Psoas muscle (tissue), 8 donors: ENCODE data around the gene SMAD7. TPM values are rescaled to one million over a fixed set of nuclear protein-coding genes. Genes with fewer than 3 reads are reported as not detected.

Experiments used
- ATAC-seq, 4 donors: fragments of 200-7000 bp; cut with Tn5 transposase; one replicate each; pipeline ENCODE4 v1.9.1; 2020; ENCODE audit warnings: moderate library complexity in 3 of 4, mild to moderate bottlenecking in 2 of 4
- DNase-seq, 2 donors: peaks; one replicate each; pipeline ENCODE4 v3.0.0-alpha.2; 2020
- H3K27ac ChIP-seq: fragments of 200-600 bp; one replicate; pipeline ENCODE4 v1.8.0; 2022
- H3K27me3 ChIP-seq, 3 donors: fragments of 200-600 bp in 1 of 3; one replicate each; pipeline versions ENCODE4 v1.6.1 to v1.8.0; 2013 to 2022; ENCODE audit warnings: low read length in 2 of 3, mild to moderate bottlenecking in 2 of 3, moderate library complexity in 1 of 3; ENCODE audit not compliant: insufficient read depth in 3 of 3
- H3K36me3 ChIP-seq, 2 donors: fragments of 200-600 bp in 1 of 2; one replicate each; pipeline versions ENCODE4 v1.6.1 to v1.8.0; 2013 to 2022; ENCODE audit warnings: low read depth in 1 of 2, mild to moderate bottlenecking in 1 of 2, moderate library complexity in 1 of 2; ENCODE audit not compliant: insufficient read depth in 1 of 2
- H3K4me1 ChIP-seq: fragments of 200-600 bp; one replicate; pipeline ENCODE4 v1.8.0; 2022
- H3K4me3 ChIP-seq: fragments of 200-600 bp; one replicate; pipeline ENCODE4 v1.8.0; 2022; ENCODE audit warnings: mild to moderate bottlenecking
- H3K9me3 ChIP-seq: fragments of 200-600 bp; one replicate; pipeline ENCODE4 v1.8.0; 2022
- CTCF ChIP-seq: fragments of 200-600 bp; IDR thresholded peaks from one replicate; pipeline ENCODE4 v1.8.0; 2022; ENCODE audit warnings: antibody characterized with exemption
- WGBS, 3 donors: extraction: QIAGEN DNeasy Blood & Tissue Kit; methylation state at CpG; one replicate each; pipeline versions ENCODE4 v1.1.6 to v1.1.7; 2013; 5-methylcytosine and 5-hydroxymethylcytosine counted together
- intact Hi-C, 2 donors: fragments of 100-400 bp; cut with DNase I; formaldehyde crosslinking; loops; one replicate each; pipeline versions ENCODE4 v1.11.0 to v1.14.2; 2022
- polyA plus RNA-seq, 3 donors: library from polyadenylated mRNA; stranded (reverse); fragments of 200-250 nt; gene quantifications; one replicate each; pipeline ENCODE4 v1.2.3, GENCODE V29; 2013
- total RNA-seq, 4 donors: library from RNA; stranded (reverse); fragmentation: NEBNext Ultra II Directional in 2 of 4; extraction: Animal tissue kit (Norgen Biotek cat#: 25700) in 2 of 4; gene quantifications; one replicate each; pipeline versions ENCODE4 v1.2.1 to v1.2.4, GENCODE V29; 2021 to 2023
- donor health status: healthy with polysubstance abuse.
- donor health status: DM: no; HTN: no; CAD: no; lungs with moderate emphysema.
- donor health status: Bipolar disorder and iron deficiency.
- donor health status: healthy.
- donor health status: DM: yes; HTN: yes; CAD: no.
- donor health status: DM: no; HTN: no; CAD: no.
- donor health status: DM: no; HTN: no; CAD: no.
- donor health status: DM: yes; HTN: yes; CAD: no.

SMAD7 gene
- total and polyA plus RNA-seq, 7 donors, result 5.4 to 14.7 (median 8.4) TPM

GRCh38 chr18:48961547-48961946 lies 10.8 kb upstream of the SMAD7 start:
- Histone ChIP-seq H3K9me3 (no peaks in the 10 kb centered on the region), H3K27me3 (no peaks in the 10 kb centered on the region), H3K4me1 (peaks cover 7% of the 10 kb centered on the region), H3K27ac (no peak overlapping the region), H3K36me3 (no peaks in the 10 kb centered on the region), H3K4me3 (no peak overlapping the region)
- intact Hi-C loops, result no loop called here
- WGBS, 3 donors, result 91 to 97% (median 94%) methylated on average over 12 of the region's 12 CpGs
- no peak for TF ChIP-seq CTCF
- no peak for ATAC-seq
- DNase-seq, result no peak

GRCh38 chr18:48959921-48960920 lies 9.5 kb upstream of the SMAD7 start:
- peaks cover 21% of the 10 kb centered on the region for H3K4me1 ChIP-seq
- H3K4me3 ChIP-seq, result no peak overlapping the region
- H3K36me3 ChIP-seq, result no peaks in the 10 kb centered on the region
- no peaks in the 10 kb centered on the region for H3K27me3 ChIP-seq
- intact Hi-C loops, result loop anchor here in 1 of 2 donors (10.0 kb wide), 1 partner anchor 285 kb away; no protein-coding TSS in a partner anchor
- no peak for ATAC-seq
- 85 to 87% (median 86%) methylated on average over 17 of the region's 17 CpGs for WGBS, 3 donors
- H3K27ac ChIP-seq, result no peak overlapping the region
- no peak for DNase-seq
- no peak for TF ChIP-seq CTCF
- H3K9me3 ChIP-seq, result no peaks in the 10 kb centered on the region

- Histone ChIP-seq H3K27ac (no peak overlapping the region), H3K27me3 (no peaks in the 10 kb centered on the region), H3K4me1 (peaks cover 27% of the 10 kb centered on the region), H3K36me3 (no peaks in the 10 kb centered on the region), H3K4me3 (no peak overlapping the region), H3K9me3 (no peaks in the 10 kb centered on the region)
- ATAC-seq, result no peak
- DNase-seq, result no peak
- 73 to 90% (median 86%) methylated on average over 7 of the region's 7 CpGs for WGBS, 3 donors
- intact Hi-C loops, result loop anchor here in 1 of 2 donors (10.0 kb wide), 1 partner anchor 285 kb away; no protein-coding TSS in a partner anchor
- no peak for TF ChIP-seq CTCF
Measured at GRCh38 chr18:48959551-48959920, 8.8 kb upstream of the SMAD7 start.

- no peaks in the 10 kb centered on the region for H3K27me3 ChIP-seq
- no peaks in the 10 kb centered on the region for H3K9me3 ChIP-seq
- H3K4me1 ChIP-seq, result peaks cover 27% of the 10 kb centered on the region
- DNase-seq (no peak), ATAC-seq (no peak)
- no peaks in the 10 kb centered on the region for H3K36me3 ChIP-seq
- WGBS, 3 donors, result 90 to 94% (median 91%) methylated on average over 6 of the region's 6 CpGs
- H3K4me3 ChIP-seq, result no peak overlapping the region
- TF ChIP-seq CTCF, result no peak
- no peak overlapping the region for H3K27ac ChIP-seq
- intact Hi-C loops, result loop anchor here in 1 of 2 donors (10.0 kb wide), 1 partner anchor 284 kb away; no protein-coding TSS in a partner anchor
Measured at GRCh38 chr18:48958951-48959350, 8.2 kb upstream of the SMAD7 start.
